NCI-H1048 (cell line): ENCODE results near the gene XKR3.
"Not testable (repeated sequence)": the region's sequence is repeated elsewhere in the genome, so short reads cannot be mapped to it uniquely, and the experiment has no call there.

Experiments used
- DNase-seq: peaks from one replicate; lab custom pipeline; 2025; lab: John Stamatoyannopoulos, UW

Gene XKR3

DNA sequence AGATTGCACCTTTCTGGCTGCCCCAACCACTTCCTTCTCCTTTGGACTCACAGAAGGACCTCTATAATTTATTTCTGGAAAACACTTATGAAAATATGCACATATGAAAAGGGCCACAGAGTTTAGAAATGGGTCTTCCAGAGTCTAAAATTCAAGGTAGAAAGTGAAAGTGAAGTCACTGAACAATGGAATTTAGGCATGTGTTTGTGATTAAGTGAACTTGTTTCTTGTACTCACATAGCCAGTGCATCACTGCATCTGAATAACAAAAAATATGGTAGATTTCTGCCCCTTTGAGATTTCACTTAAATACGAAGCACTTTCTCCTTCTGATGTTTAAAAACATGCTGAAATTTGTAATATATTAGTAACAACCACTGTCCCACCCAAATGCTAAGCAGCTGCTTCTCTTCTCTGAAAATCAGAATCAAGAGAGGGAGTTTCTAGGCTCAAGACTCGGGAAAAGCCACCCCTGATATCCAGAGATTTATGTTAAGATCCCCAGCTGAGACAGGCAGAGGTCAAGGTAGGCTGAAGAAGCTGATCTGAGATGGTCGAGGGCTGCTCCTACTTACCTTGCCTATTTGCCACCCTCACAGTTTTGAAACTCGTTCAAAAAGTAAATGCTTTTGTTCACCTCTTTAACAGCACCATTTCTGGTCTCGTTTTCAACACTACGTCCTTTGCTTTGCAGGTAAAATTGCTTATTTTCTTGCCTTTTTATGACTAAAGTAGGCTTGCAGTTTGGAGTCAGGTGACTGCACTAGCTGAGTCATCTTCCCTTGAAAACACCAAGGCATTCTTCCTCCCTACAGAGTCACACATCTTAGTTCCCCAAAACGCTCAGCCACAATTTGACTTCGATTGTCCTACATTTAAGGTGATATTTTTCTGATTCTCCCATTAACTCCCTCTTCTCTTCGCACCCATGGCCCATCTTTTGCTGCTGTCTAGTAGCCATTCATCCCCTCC lies at the start of gene XKR3:
Gene XKR3, minus strand, starts transcription at position 696 of the 972 bp plus-strand sequence. CDS start 17,338 bp downstream, outside the sequence.
- no peak for DNase-seq

DNA sequence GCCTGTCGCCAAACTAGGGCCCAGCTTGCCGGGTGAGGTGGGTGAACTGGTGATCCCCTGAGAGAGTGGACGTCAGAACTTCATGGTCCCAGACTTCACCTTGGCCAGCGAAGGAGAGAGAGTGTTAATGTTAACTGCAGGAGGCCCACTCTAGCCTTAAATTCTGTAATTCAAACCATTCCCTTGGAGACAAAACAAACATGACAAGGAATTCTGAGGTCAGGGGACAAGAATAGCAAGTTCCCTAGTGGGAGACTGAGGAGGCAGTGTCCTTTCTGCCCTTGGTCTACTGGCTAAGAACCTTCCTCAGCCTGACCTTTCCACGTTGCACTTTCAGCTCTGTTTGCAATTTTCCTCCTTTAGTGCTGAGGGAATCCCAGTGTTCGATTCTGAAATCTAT lies 44.4 kb upstream of the XKR3 start:
- not testable (repeated sequence) for DNase-seq

DNA sequence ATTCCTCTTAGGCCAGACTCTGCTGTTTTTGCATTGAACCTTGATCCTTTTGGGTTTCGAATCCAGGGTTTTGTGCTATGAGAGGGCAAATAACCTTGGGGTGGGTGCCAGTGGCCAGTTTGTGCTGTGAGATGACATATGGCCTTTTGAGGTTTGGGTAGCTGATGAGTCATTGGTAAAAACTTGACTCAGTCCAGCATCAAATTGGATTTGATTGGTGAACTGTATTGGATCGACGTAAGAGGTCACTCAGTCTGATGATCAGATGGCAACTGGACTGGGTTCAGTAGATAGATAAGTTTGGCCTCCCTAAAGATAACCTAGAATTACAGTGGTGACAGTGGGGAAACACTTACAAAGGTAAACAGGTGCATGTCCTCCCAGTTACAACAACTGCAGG lies 41.0 kb upstream of the XKR3 start:
- DNase-seq = no peak

DNA sequence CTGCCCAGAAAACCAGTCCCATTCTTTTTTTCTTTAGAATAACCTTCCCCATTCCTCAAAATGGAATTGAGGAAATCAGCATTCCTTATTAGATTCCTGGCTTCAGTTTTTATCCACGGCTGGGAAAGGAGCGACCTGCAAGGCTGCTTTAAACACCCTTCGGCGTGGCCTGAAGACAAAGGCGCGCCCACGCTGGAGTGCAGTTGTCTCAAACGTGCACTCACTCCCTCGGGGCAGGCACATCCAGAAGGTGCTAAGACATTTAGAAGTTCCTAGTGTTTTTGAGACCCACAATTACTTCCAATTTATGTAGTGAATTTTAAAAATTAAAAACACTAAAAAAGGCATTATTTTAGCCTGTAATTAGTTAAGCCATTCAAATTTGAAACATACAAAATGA lies 31.6 kb upstream of the XKR3 start:
- not testable (repeated sequence) for DNase-seq

DNA sequence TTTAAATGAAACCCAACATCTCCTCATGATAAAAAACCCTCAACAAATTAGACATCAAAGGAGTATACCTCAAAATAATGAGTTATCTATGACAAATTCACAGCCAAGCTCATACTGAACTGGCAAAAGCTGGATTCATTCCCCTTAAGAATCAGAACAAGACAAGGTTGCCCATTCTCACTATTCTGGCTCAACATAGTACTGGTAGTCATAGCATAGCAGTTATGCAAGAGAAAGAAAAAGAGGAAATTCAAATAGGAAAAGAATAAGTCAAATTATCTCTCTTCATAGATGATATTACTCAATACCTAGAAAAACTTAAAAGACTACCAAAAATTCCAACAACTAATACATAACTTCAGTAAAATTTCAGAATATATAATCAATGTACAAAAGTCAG lies 29.4 kb upstream of the XKR3 start:
- no peak for DNase-seq

DNA sequence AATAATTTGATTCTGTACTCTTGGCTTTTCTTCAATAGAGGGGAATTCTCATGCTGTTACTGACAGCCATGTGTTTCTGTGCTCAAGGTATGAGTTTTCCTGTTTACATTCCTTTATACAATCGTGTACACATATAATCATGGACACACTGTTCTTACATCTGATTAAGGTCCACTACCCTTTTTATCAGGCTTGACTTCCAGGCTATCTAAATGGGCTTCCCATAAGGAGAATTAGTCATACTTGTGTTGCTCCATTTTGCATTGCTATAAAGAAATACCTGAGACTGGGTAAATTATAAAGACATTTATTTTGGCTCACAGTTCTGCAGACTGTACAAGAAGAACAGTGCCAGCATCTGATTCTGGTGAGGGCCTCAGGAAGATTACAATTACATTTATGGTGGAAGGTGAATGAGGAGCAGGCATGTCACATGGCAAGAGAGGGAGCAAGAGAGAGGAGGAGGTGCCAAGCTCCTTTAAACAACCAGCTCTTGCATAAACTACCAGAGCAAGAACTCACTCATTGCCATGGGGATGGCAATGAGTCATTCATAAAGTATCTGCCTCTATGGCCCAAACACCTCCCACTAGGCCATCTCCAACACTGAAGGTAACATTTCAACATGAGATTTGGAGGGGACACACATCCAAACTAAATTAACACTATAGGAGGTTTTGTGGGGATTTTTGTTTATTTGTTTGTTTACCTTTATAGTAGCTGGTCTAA lies 26.2 kb upstream of the XKR3 start:
- not testable (repeated sequence) for DNase-seq

DNA sequence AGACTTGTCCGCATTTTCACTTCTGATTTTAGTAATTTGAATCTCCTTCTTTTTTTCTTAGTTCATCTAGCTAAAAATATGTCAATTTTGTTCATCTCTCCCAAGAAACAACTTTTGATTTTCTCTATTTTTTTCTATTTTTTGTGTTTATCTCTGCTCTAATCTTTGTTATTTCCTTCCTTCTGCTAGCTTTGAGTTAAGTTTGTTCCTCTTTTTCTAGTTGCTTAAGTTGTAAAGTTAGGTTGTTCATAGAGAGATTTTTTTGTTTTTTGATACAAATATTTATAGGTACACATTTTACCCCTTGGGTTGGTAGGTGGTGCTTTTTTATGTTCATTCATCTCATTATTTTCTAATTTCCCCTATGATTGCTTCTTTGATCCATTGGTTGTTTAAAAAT lies 22.1 kb upstream of the XKR3 start:
- DNase-seq = no peak

DNA sequence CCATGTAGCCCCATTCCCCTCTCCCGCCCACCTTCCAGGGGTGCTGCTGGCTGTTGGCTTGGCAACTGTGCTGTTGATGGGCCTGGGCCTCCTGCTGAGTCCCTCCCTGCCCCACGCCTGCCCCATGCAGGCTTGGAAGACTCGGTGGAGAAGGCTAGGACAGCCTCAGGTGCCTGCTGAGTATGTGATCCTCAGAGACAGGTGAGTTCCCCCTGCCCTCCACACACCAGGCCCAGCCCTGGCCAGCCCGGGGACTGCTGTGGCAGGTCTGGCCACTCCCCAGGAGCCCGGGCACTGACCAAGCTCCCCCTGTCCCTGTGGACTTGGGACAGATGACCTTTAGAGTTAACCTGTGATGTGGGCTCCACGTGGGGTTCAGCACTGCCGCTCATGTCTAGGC lies 20.7 kb upstream of the XKR3 start:
- no peak for DNase-seq

DNA sequence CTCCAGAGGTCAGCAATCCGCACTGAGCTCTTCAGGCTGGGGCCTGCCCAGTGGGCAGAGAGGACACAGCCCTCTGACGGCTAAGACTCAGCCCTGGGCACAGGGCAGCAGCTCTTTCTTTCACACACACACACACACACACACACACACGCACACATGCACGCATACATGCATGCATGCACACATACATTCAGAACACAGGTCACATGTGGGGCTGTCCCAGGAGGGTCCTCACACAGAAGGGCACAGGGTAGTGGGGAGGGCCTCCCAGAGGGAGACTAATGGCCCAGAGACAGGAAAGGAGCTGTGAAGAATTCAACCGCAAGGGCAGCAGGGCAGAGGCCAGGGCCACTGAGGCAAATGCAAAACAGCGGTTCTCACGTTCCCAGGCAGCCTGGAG lies 20.3 kb upstream of the XKR3 start:
- DNase-seq = no peak

DNA sequence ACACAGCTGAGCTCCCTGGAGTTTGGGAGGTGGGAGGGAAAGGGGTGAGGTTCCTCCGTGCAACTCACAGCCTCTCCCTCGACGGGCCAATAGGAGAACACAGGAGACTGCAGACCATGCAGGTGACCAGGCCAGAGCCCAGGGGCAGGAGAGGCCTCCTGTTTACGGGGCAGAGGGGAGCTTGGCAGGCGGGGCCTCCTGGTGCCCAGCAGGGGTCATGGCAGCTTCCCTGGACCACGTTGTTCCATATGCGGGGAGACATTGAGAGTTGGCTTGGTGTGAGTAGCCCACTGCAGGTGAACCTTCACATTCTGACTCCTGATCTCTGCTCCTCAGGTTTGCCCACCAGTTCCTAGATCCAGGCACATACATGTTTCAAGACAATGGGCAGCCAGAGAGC lies 19.3 kb upstream of the XKR3 start:
- no peak for DNase-seq

DNA sequence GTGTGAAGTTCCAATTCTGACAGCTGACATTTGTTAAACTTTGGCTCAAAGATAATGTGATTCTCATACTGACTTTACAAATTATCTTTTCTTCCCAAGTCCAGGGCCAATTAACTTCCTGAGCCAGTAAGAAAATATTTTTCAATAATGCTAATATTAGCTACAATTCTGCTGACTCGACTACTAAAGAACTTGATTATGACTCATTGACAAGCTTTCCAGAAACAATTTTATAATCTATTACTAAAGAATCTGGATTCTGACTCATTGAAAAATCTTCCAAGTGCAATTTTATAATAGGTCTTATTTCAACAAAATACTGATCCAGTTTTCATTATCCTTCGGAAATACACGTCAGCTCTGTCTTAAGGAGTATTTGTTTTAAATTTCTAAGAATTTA lies 12.9 kb upstream of the XKR3 start:
- no peak for DNase-seq

DNA sequence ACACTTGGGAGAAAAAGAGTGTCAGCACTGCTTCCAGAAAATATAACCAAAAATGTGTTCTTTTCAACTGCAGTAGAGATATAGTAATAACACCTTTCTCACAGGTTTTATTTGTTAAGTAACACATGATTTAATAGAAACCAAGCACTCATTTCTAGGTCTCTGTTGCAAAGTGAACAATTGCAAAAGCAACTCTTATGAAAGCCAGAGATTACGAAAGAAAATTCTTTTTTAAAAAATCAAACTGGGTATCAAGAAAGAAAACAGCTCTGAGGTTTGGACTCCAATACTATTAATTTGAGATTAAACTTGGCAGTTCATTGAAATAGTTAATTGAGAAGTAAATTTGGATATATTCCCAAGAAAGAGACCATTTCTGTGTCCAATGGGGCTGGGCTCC lies 9.8 kb upstream of the XKR3 start:
- DNase-seq = no peak

DNA sequence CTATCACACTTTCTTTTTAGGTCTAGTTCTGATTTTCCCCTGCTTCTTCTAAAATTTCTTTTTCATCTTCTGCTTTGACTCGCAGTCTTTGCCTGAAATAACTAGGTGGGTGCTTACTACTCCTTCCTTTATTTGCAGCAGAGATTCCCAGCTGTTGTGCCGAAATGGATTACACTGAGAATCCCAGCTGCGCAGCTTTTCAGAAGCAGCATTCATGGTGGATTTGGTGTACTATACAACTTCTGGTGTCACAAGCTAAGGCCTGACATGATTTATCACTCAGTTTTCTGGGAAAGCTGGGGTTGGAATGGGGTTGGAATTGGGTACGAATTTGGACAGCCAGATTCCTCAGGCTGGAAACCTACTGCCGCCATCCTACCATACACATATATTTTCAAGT lies 6.0 kb upstream of the XKR3 start:
- DNase-seq = no peak

DNA sequence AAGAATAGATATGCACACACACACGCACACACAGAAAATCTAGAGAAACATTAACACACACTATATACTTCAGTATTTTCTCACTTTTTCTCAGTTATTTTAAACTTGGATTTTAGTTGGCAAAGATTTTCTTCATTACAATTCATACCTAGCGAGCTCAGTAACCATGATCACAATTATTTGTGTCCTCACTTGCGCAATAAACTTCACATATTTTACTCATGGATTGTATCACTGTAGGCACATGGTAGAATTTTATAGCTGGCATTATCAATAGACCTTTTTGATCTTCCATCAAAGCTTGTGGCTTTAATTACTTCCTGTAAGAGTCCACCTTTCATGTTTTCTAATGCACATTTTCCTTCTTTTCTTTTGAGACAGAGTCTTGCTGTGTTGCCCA lies 4.8 kb upstream of the XKR3 start:
- DNase-seq = no peak

DNA sequence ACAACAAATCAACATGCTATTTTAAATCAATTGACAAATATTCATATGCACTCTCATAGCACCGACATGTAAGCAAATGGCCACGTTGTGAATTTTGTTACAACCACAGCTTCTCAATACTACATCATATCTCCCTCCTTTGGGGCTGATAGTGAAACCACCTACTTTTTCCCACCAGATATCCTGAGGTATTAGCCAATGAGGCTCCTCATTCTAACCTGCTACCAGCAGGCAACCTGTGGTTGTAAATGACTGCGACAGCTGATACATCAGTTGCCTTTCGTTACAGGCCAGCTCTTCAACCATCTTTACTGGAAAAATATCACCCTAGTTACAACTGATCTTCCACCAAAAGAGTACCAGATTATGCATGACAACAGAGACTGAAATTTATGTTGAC lies 3.7 kb upstream of the XKR3 start:
- no peak for DNase-seq

DNA sequence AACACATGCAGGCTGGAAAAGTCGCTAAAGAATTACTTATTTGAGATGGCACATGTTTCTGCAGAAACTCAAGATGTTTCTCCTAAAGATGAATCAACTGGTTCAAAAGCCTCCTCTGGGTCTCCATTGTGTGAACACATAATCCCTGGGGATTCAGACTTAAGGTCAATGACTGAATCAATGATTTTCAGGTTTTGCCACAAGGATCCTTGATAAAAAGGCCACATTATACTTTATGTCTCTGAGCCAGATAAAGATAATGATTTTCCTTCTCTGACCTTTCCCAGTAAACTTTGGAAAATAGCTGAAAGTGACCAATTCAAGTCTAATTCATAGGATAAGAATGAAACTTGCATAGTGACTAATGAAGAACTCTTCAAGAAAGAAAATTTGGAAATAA lies 2.3 kb upstream of the XKR3 start:
- no peak for DNase-seq

DNA sequence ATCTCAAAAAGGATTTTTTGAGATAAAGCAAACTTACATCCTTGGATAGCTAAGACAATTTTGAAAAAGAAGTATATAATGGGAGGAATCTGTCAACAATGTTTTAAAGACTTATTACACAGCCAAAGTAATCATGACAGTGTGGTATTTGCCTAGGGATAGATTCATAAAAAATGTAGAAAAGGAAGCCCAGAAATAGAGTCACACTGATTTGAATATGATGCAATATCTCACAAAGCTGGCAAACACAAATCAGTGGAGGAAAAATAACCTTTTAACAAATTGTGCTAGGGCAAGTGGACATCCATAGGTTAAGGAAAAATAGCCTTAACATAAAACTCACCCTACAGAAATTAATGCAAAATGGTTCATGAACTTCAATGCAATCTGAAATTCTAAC lies 6.0 kb downstream of the XKR3 start:
- no peak for DNase-seq

DNA sequence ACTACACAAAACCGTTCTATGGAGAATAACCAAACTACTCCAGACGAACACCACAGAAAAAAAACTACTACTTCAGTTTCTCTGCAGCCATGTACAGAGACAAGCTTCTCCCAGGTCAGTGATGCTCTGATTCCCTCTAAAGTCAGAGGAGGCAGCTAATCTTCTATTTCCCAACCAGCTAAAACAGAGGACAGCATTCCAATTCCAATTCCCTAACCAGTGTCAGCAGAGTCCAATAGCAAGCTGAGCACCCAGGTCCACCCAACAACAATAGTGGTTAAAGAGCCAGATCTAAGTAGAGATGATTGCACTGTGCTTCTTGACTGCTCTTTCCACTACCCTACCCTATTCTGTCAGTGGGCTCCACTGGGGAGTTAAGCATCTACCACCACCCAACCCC lies 6.7 kb downstream of the XKR3 start:
- no peak for DNase-seq

DNA sequence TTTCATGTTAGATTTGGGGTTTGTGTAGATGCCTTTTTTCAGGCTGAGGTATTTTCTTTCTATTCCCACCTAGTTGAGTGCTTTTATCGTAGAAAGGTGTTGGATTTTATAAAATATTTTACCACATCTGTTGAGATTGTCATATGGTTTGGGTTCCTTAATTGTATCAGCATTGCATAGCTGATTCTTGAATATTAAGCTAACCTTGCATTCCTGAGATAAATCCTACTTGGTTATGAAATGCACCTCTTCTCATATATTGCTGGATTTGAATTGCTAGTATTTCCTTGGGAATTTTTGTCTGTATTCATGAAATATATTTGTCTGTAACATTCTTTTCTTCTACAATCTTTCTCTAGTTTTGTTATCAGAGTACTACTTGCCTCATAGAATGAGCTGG lies 10.1 kb downstream of the XKR3 start:
- no peak for DNase-seq

DNA sequence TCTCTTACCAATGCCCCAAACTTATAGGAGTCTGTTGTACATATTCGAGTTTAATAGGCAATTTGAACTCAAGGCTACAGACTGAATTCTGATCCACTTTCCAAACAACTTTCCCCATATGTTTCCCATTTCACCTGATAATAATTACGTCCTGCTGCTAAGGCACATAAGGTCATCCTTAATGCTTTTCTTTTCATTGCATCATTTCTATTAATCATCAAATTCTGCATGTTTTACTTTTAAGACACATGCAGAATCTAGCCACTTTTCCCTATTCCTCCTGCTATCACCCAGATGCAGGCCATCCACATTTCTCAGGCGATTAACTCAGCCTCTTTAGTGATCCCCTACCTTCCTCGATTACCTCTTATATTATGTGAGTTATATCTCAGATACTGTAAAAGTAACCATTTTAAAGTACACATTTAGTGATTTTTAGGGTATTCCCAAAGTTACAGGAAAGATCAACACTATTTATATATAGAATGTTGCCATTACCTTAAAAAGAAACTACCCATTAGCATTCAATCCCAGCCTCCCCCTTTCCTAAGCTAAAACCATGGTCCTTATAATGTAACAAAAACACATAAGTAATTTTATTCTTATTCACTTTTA lies 14.9 kb downstream of the XKR3 start:
- no peak for DNase-seq

DNA sequence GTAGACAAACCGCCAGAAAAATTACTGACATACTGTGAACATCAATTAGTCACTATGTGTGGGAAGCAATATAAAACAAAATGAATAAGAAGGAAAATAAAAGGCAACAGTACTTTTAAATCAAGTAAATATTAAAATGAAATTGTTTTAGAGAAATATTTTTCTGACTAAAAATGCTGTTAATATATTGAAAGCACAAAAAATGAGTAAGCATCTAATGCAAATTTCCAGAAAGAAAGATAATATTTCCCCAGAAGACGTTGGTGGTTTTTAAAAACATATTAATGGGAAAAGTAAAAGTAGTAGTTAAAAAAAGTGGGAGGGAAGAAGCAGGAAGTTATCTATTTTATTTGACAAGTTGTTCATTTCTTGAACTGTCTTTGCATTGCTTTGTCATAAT lies 16.5 kb downstream of the XKR3 start:
- DNase-seq = no peak

DNA sequence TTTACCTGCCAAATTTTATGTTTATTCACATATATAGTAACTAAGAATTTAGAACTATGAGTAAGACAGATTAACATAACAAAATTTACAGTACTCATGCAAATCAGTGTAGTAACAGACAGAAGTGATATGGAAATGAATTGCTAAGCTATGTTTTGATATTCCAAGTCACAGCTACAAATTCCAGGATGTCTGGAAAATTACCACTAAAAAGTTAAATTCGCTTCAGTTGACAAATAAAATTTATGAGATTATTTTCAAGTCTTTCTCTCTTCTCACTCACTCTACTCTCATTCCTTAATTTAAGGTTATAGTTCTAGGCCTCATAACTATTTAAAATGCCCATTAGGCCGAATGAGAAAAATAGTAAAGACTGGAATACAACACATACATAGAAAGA lies 18.1 kb downstream of the XKR3 start:
- DNase-seq = no peak

DNA sequence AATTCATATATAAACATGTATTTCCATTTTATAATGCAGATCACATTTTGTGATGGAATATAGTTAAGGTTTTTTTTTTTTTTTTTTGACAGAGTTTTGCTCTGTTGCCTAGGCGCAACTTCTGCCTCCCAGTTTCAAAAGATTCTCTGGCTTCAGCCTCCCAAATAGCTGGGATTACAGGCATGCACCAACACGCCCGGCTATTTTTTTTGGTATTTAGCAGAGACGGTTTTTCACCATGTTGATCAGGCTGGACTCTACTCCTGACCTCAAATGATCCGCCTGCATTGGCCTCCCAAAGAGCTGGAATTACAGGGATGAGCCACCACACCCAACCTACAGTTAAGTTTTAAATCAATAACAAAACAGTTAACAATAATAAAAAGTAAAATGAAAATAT lies 18.8 kb downstream of the XKR3 start:
- DNase-seq = no peak
